ENCODE results near the gene ZMIZ2.

DNA sequence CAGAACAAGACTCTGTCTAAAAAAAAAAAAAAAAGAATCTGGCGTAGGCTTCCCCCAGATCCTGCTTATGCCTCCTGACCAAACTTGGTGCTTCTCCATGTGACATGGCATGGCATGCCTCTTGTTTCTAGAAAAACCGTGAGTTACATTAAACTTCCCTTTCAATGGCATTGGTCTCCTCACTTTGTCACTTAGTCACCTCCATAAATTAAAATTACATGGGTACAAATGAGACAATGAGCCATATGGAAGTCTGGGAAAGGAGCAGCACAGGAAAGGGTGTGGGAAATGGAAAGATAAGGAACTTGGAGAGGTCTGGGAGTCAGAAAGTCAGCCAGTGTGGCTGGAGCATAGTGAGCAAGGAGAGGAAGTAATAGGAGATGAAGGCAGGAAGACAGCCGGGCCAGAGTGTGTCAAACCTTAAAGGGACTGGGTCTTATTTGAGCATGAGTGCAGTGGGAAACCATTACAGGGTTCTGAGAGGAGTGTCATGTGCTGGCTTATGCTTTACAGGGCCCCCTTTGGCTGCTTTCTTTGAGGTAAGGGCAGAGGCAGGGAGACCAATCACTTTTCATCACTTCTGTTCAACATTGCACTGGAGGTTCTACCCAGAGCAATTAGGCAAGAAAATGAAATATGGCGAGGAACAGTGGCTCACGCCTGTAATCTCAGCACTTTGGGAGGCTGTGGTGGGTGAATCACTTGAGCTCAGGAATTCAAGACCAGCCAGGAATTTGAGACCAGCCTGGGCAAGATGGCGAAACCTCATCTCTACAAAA is 21.3 kb upstream of the ZMIZ2 start:
- no peak for TF ChIP-seq POLR2A (IDR thresholded peaks at IDR 0.05)
- TF ChIP-seq, protein P1, sequence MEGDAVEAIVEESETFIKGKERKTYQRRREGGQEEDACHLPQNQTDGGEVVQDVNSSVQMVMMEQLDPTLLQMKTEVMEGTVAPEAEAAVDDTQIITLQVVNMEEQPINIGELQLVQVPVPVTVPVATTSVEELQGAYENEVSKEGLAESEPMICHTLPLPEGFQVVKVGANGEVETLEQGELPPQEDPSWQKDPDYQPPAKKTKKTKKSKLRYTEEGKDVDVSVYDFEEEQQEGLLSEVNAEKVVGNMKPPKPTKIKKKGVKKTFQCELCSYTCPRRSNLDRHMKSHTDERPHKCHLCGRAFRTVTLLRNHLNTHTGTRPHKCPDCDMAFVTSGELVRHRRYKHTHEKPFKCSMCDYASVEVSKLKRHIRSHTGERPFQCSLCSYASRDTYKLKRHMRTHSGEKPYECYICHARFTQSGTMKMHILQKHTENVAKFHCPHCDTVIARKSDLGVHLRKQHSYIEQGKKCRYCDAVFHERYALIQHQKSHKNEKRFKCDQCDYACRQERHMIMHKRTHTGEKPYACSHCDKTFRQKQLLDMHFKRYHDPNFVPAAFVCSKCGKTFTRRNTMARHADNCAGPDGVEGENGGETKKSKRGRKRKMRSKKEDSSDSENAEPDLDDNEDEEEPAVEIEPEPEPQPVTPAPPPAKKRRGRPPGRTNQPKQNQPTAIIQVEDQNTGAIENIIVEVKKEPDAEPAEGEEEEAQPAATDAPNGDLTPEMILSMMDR (IDR thresholded peaks at IDR 0.05) = no peak

Measured in thyroid gland (tissue), 4 donors.